ENCODE data around the gene PUM2.
A peak's percentile ranks its signal among the peaks of the same experiment; 100 is the strongest.

Gene PUM2

GRCh38 chr2:20227894-20228505, 122.6 kb downstream of the PUM2 start:
- no peak for DNase-seq

DNA sequence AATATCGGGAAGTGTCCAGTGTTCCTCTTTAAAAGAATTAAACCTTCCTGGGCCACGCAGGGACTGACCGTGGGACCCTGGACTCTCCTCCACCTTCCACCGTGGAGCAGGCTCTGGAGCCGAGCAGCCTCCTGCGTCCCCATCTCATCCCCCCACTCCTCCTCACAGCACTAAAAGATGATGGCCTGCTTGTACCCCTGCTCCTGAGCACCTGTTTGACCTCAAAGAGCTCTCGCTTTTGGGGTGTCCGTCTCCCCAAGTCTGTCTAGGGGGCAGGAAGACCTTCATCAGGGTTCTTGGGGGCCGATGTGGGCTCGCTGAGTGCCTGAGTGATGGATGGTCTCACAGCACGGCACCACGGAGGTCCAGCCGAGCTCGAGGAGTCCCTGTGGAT, 124.5 kb downstream of the PUM2 start:
- no peak for DNase-seq

DNA sequence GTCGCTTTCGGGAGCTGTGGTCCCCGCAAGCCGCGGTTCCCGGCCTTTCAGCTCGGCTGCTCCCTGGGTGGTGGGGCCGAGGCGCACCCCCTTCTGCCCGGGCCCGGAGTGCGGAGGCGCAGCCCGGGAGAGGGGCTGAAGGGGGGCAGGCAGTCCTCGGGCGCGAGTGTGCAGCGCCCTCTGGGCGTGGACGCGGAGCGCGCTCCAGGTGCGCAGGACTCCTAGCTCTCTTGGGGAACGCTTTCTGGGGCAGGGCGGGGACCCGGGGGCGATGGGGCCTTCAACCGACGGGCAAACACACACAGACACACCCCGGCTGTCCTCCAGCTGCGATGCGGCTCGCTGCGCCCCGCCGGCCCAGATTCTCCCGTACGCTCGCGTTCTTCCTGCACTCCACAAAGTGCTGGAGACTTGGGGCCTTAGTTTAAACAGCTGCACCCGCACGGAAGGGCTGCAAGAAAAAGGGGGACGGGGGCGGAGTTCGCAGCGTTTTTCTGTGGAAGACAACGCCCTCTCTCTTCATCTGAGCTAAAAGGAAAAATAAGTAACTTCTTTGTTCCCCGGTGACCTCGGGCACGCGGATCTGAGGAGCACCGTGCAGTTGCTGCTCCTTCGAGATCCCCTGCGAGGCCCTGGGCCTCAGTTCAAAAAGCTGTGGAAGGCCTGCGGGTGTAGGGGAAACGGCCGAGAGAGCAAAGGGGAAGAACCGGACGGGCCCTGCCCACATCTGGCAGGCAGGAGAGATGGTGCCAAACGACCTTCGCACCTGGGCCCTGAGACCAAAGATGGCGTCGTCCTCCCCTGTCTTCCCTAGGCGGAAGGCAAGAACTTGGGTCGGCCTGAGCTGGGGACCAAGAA, 125.1 kb downstream of the PUM2 start:
- DNase-seq: peak; percentile 30

DNA sequence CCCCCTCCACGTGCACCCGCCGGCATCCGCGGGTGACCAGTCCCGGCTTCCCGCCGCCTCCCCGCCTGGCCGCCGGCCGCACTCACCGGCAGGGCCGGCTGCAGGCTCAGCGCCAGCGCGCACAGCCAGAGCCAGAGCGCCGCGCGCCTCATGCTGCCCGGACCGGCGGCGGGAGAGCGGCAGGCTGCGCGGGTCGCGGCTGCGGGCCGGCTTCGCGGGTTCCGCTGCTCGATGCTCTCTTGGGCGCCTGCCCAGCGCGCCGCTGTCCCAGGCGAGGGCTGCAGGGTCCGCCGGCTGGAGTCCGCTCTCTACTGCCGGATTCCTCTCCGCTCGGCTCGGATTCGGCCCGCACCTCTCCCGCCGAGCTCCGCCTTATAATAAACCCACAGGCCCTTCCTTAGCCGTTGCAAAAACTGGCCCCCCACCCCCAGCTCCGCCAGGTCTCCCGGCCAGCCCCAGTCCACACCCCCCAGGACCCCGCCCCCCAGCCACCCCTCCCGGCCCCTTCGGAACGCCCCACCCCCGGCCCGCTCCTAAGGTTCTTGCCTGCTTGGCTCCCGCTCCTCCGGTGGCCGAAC, 125.8 kb downstream of the PUM2 start, which contains the start of gene SDC1:
TSS of gene SDC1 (minus strand) at position 415 of the 578 bp plus-strand sequence. CDS start at position 152, 263 bp downstream.
- DNase-seq: no peak

DNA sequence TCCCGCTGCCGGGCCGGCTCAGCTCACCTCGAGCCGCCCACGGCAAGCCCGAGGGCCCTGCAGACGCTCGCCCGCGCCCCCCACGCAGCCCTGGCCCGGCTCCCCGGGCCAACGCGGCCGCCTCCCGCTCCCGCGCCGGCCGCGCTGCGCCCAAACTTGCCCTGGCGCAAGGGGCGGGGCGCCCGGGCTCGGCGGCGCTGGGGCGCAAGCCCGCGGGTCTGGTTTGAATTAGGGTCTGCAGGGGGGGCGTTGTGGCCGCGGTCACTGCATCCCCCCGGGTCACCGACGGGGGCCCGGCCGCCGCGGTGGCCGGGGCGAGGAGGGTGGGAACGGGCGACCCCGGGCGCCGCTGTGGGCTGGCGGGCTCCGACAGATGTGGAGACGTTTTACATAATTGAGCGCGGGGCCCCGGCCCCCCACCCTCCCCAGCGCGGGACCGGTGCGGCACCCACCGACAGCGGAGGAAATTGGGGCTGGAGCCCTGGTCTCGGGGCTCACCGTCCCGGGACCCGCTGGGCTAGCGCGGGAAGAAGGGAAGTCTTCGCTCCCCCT, 126.4 kb downstream of the PUM2 start:
- no peak for DNase-seq

DNA sequence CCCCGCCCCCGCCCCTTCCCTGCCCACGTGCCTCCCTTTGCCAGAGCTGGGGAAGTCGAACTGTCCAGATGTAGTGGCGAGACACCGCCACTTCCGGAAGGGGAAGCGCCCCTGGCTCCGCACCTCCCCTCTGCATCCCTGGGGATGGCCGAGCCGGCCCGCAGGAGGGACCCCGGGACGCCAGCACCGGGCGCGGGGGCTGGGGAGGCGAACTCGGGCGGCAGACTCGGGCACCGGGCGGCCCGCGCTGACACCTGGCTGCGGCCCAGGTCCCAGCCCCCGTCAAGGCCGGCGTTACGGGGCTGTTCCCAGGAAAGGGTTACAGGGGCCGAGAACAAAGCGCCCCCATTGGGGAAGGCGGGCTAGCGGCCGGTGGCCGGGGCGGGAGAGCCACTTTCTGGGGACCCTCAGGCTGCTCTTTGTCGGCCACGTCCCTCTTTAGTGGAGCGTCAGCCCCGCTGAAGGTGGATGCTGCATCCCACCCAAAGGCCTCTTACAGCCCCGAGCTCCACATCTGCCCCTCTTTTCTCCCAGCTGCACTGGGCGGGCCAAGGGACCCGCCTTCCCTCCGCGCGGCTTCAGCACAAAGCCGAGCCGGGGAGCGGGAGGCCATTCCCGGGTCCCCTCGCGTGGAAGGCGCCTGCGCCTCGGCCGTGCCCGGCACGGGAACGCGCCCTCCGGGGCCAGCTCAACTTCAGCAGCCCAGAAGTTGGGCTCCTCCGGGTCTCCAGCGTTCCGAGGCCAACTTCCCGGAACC, 127.1 kb downstream of the PUM2 start:
- DNase-seq: peak; percentile 22

DNA sequence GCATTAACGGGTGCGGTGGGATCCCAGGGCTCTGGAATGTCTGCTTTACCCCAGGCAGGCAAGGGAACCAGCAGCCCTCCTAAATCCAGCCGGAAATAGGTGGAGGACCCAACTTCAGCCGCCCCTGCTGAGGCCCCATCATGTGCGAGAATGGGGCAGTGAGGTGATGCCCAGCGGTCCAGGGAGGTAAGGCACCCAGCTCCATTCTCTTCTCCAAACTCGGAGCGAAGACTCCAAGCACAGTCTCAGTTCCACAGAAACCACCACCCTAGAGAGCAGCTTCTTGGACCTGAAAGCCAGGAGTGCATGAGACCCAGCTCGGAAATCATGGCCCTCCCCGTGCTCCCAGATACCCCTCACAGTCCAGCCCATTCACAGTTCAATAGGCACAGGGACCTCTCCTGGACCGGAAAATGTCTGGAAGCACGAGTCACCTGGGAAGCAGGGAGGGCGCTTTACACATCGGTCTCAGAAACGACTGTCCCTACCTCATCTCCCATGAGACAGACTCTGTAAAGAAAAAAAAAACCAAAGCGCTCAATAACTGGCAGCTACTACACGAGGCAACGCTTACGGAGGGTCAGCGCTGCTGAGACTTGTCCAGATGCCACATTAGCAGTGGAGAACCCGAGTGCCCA, 127.8 kb downstream of the PUM2 start:
- DNase-seq: no peak

DNA sequence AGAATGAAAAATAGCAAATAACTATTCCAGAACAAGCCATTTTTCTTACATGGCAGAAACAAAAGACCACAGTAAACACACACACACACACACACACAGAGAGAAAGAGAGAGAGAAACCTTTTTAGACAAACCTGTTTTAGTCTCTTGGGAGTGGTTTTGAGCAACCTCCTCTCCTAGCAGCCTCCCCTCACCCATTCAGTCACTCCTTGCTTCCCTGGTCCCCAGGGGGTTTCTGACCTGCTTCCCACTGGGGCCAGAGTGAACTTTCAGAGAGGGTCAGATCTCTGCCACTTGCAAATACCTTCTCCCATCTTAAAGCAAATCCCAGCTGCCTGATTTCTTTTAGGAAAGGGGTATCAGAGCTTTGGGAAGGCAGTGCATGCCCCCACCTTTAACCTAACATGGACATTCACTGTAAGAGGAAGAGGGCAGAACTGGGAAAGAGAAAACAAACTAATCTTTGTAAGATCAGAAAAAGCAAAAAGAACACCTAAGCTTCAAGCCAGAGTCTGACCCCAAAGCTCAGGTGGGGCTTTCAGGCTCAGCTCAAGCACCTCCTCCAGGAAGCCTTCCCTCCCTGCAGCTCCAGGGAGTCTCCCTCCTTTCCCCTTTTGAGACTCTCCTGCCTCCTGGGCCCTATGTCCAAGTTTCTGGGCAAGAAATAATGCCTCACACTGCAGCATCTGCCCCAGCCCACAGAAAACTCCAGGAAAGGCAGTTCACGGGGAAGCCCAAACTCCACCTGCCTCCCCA, 128.5 kb downstream of the PUM2 start:
- DNase-seq: no peak

DNA sequence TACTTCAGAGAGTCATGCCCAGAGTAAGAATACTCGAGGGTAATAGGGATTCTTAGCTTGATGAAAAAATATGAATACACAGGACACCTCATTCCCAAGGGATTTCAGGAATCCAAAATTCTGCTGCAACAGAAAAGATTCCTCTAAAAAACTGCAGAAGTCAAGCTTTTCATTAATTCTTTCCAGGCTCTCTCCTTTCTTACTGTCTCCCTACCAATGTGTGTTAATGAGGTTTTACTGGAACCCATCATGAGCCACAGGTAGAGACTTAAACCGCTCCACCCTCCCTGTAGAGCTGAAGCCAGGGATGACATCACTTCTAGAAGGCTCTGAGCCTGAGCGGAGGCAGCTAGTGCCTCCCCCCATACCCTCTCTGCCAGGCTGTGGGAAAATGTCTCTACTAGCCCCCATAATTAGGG, 129.1 kb downstream of the PUM2 start:
- DNase-seq: no peak

DNA sequence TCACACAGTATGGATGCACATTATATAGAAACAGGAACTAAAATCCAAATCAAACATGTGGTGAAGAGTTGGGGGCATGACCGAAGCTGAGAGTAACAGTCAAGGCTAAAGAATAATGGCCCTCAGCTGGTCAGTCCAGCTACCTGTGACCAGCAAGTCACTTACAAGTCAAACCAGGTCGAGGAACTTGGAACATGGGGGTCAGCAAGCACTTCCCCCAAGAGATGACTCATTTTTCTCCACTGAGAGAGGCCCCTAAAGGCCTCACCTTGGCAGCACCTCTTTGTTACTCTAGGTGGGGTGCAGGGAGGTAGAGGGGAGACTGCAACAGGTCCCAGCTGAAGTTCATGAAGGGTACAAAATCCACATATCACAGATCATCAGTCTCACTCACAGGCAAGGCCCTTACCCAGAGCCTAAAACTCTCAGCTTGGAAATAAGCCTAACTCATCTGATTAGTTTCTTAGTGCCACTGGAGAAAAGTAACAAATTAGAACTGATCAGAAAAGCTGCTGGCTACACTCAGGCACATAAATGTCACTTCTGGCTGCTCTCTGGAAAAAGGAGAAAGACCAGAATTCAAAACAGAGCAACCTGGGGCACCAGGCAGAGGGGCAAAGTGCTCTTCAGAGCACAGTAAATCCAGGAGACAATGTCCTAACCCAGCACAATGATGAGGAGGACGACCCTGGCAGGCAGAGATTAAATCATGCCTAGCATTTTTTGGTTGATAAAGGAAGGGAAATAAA, 129.7 kb downstream of the PUM2 start:
- DNase-seq: no peak

DNA sequence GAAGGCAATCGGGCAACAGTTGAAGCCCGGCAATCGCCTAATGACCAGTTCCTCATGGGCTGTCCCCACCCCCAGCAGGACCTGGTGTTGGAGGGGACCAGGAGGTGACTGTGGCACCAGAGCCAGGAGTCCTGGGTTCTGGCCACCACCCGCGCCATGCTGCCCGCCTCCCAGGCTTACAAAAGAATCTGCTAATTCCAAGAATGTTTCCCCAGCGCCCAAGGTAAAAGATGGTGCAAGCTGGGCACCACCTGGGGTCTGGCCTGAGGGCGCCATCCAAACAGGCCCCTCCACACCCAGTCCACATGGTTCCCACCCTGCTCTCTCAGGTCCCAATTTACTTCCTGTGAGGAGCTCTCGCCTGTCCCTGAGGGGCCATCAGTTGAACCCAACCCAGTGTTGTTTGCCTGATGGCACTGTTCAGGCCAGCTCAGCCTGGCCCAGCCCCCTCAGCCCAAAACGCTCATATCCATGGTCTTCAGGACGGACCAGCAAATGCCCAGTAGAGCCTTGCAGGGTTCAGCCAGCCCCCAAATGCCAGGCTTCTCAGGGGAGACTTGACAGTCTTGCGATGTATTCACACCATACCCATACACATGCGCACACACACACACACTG, 130.8 kb downstream of the PUM2 start:
- no peak for DNase-seq

- DNase-seq: no peak
These were observed 132.0 kb downstream of the PUM2 start for GRCh38 chr2:20218331-20219320.

GRCh38 chr2:20217041-20217970, 133.3 kb downstream of the PUM2 start:
- no peak for DNase-seq

- DNase-seq: no peak
These were observed 134.3 kb downstream of the PUM2 start for GRCh38 chr2:20216130-20217025.

GRCh38 chr2:20215183-20216040, 135.2 kb downstream of the PUM2 start:
- no peak for DNase-seq

Measured in DMS 273 treated with DMSO at 0.1 percent for 48 hours (cell line).